GM19099 (cell line): ENCODE results near the gene FFAR3.

Source experiments
- POLR2A ChIP-seq: IDR thresholded peaks from 3 replicates; pipeline ENCODE4 v1.6.1; 2011; ENCODE audit warnings: low read depth; ENCODE audit not compliant: insufficient read length; ENCODE audit errors: extremely low read depth

The FFAR3 gene

GRCh38 chr19:35320065-35320713, 38.1 kb upstream of the FFAR3 start:
- TF ChIP-seq POLR2A, result no peak

- TF ChIP-seq POLR2A, result no peak
Measured at GRCh38 chr19:35321291-35321690, 37.0 kb upstream of the FFAR3 start.

GRCh38 chr19:35322014-35322413, 36.2 kb upstream of the FFAR3 start:
- TF ChIP-seq POLR2A, result no peak

- no peak for TF ChIP-seq POLR2A
Measured at GRCh38 chr19:35327642-35328041, 30.6 kb upstream of the FFAR3 start.

- peak; percentile 93 for TF ChIP-seq POLR2A
Measured at GRCh38 chr19:35328851-35329285, 29.4 kb upstream of the FFAR3 start, which contains the start of gene CD22. Gene CD22, plus strand, starts transcription at chr19:35329187. Its CDS starts 2,854 bp downstream, at chr19:35332041.

GRCh38 chr19:35329323-35329722, 28.9 kb upstream of the FFAR3 start:
- no peak for TF ChIP-seq POLR2A

- peak; percentile 51 for TF ChIP-seq POLR2A
Measured at GRCh38 chr19:35330475-35330874, 27.8 kb upstream of the FFAR3 start.

GRCh38 chr19:35331551-35332214, 26.6 kb upstream of the FFAR3 start:
- peak; percentile 38 for TF ChIP-seq POLR2A

GRCh38 chr19:35332817-35333216, 25.4 kb upstream of the FFAR3 start:
- peak; percentile 63 for TF ChIP-seq POLR2A

GRCh38 chr19:35334144-35334753, 24.0 kb upstream of the FFAR3 start:
- TF ChIP-seq POLR2A, result peak; percentile 30

- TF ChIP-seq POLR2A, result no peak
Measured at GRCh38 chr19:35336166-35336955, 21.9 kb upstream of the FFAR3 start.

GRCh38 chr19:35337097-35337983, 20.9 kb upstream of the FFAR3 start:
- peak; percentile 28 for TF ChIP-seq POLR2A

- TF ChIP-seq POLR2A, result no peak
Measured at GRCh38 chr19:35337984-35338296, 20.3 kb upstream of the FFAR3 start.

GRCh38 chr19:35340431-35340830, 17.8 kb upstream of the FFAR3 start:
- no peak for TF ChIP-seq POLR2A
